GM15510 (cell line): ENCODE measurements around the gene USF2.

Source experiments
- POLR2A ChIP-seq: IDR thresholded peaks from 3 replicates; pipeline ENCODE4 v1.6.1; 2011; ENCODE audit warnings: borderline replicate concordance; ENCODE audit not compliant: insufficient read length; ENCODE audit errors: extremely low read depth

The USF2 gene

DNA sequence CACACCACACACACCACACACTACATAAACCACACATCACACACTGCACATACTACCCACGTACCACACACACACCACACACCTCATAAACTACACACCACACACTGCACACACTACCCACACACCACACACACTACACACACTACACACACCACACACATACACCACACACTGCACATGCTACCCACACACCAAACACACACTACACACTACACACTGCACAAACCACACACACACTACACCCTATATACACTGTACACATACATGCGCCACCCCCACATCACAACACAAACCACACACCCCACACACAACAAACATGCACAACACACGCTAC lies 28.7 kb downstream of the USF2 start:
- TF ChIP-seq POLR2A: no peak

DNA sequence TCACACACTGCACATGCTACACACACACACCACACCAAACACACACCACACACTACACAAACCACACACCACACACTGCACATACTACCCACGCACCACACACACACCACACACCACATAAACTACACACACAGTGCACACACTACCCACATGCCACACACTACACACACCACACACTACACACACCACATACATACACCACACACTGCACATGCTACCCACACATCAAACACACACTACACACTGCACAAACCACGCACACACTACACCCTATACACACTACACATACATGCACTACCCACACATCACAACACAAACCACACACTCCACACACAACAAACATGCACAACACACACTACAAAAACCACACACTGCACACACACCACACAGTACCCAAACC lies 29.2 kb downstream of the USF2 start:
- TF ChIP-seq POLR2A: no peak

DNA sequence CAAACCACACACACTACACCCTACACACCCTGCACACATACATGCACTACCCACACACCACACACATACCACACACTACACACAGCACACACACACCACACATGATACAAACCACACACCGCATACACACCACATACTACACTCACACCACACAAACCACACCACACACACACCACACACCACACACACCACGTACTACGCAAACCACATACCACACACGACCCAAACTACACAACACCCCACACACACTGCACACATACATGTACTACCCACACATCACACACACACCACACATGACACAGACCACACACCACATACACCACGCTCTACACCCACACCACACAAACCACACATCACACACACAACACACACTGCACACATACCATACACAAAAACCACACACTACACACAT lies 29.8 kb downstream of the USF2 start:
- no peak for TF ChIP-seq POLR2A

DNA sequence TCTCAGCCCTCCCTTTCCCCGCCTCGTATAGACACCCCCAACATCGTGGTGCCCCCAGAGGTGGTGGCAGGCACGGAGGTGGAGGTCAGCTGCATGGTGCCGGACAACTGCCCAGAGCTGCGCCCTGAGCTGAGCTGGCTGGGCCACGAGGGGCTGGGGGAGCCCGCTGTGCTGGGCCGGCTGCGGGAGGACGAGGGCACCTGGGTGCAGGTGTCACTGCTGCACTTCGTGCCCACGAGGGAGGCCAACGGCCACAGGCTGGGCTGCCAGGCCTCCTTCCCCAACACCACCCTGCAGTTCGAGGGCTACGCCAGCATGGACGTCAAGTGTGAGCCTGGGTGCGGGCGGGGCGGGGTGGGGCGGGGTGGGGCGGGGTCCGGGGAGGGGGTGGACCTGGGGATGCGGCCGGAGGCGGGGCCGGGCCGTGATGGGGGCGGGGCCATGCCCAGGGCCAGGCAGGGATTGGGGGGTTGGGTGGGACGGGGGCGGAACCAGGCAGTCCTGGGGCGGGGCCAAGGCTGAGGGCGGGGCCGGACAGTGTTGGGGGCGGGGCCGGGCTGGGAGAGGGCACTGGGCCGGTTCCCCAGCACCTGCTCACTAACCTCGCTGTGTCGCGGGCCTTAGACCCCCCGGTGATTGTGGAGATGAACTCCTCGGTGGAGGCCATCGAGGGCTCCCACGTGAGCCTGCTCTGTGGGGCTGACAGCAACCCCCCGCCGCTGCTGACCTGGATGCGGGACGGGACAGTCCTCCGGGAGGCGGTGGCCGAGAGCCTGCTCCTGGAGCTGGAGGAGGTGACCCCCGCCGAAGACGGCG lies 31.0 kb downstream of the USF2 start:
- TF ChIP-seq POLR2A: no peak

DNA sequence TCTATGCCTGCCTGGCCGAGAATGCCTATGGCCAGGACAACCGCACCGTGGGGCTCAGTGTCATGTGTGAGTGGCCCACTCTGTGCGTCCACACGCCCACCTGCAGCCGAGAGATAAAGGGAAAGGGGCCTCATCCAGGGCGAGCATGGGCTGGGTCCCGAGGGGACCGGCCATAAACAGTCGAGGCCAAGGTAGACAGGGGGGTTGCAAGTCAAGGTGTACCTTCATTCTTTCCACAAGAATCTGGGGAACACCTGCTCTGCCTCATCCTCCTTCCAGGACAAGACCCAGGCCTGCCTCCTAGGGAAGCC lies 31.5 kb downstream of the USF2 start:
- no peak for TF ChIP-seq POLR2A

DNA sequence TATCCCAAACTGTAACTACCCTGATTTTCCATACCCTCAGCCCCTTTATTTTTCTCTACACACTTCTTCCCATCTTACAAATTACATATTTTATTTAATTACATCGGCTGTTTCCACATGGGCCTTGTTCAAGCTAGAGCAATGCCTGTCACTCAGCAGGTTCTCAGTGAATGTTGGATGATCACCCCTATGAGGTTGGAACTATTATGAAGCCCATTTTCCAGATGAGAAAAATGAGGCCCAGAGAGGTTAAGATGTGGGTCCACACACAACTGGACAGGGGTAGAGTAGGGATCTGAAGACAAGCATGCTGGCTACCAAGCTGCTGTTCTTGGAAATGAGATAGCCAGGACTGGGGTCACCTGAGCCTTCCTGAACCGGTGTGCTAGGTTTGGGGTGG lies 33.2 kb downstream of the USF2 start:
- TF ChIP-seq POLR2A: no peak

DNA sequence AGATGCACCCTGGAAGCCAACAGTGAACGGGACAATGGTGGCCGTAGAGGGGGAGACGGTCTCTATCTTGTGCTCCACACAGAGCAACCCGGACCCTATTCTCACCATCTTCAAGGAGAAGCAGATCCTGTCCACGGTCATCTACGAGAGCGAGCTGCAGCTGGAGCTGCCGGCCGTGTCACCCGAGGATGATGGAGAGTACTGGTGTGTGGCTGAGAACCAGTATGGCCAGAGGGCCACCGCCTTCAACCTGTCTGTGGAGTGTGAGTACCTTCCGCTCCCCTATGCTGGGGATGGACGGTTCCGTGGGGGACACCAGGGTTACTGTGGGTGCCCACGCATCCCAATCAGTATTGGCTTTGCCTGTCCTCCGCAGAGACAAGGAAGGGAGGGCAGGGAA lies 33.7 kb downstream of the USF2 start:
- no peak for TF ChIP-seq POLR2A

DNA sequence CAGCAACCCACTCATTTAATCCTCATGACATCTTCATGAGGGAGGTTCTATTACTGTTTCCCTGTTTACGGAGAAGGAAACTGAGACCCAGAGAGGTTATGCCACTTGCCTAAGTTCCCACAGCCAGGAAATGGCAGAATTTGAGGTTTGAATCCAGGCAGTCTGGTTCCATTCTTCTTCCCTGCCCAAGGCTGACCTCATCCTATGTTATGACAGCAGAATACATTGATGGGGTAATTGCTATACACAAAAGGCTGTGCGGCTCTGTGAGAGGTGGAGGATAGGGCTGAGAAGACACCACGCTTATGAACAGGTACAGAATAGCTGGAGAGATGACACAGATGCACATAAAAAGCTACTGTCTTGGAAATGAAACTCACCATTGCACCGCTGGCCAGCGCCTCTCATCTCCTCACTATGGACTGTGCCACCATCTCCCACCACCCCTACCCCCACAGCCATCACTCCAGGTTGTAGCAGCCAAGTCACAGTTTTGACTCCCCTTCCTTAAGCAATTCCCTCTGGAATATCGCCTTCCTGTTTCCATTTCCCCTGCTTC lies 34.7 kb downstream of the USF2 start:
- no peak for TF ChIP-seq POLR2A

DNA sequence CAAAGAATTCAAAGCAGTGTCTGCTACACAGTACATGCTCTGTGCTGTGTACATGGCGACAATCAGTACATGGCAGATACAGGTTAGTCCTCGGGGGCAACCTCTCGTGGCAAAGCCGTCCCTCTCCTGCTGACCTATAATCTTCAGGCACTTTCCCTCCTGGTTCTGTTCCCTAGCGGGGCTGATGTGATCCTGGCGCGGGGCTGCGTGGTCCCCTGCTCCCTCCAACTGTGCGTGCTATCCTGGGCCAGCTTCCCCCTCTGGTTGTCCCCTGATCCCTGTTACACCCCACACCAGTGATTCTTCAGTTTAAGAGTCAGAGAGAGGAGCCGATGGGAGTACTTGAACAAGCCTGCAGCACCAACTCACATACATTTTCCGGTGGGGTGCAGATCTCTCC lies 35.3 kb downstream of the USF2 start:
- TF ChIP-seq POLR2A: no peak

DNA sequence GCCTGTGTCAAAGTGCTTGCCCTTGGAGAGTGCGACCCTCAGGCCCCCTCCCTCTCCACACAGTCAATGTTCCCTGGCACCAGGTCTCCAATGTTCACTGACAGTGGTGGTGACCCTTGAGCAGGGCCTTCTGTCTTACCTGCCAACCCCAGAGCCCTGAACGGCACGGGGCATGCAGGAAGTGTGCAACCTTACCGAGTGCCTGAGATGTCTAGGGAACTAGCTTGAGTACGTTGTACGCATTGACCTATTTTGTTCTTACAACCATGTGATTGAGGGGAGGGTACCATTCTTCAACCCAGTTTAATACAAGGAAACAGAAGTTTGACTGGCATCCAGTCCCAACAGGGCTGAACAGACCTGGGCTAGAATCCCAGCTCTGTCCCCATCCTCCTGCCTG lies 36.4 kb downstream of the USF2 start:
- TF ChIP-seq POLR2A: no peak

DNA sequence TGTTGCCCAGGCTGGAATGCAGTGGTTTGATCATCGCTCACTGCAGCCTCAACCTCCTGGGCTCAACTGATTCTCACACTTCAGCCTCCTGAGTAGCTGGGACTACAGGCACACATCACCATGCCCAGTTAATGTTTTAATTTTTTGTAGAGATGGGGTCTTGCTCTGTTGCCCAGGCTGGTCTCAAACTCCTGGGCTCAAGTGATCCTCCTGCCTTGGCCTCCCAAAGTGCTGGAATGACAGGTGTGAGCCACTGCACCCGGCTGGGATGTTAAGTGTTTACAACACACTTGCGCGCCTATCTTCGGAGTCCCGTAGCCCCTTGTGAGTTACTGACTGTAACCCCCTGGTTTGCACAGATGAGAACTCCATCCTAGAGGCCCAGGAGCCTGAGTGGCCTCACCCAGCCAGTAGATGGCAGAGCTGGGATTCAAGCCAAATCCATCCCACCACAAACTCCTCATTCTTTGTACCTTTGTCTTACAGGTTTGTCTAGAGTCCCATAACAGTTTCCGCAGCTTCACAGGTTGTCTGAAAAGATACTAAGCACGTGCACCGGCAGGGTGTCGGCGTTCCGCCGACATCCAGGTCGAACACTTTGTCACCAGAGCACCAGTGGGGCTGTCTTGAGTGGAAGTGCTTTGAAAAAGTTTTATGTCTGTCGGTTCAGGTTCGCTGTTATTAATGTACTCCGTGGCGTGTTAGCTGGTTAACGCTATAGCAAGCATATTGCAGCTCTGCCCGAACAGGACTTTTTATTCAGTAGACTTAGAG lies 37.9 kb downstream of the USF2 start:
- TF ChIP-seq POLR2A: no peak

DNA sequence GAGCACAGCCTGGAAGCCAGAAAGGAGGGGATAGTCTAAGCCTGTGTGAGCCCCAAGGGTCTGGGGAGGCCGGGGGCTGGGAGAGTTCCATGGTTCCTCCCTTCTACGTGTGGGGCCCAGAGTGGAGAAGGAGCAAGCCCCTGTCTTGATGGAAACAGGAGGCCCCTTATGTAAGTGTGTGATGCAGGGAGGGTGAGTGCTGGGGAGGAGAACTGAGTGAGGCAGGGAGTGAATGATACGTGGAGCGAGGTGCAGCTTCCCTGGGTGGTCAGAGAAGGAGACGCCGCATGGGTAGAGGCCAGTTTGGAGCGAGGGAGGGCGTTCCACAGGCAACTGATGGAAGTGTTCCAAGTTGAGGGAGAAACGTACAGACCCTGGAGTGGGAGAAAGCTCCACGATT lies 39.2 kb downstream of the USF2 start:
- TF ChIP-seq POLR2A: no peak

DNA sequence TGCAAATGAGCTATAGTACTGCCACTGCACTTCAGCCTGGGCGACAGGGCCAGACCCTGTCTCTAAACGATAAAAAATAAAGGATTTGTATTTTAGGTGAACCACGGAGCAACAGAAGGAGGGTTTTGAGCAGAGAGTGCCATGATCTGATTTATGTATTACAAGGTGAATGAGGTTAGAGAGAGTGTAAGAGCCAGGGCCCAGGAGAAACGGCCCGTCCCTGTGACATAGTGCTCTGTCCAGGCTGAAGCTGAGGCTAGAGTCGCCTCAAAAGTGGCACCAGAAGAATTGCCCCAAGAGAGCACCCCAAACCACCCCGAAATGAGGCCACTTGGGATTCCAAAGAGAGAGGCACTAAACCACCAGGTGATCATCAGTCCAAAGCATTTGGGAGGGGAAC lies 40.1 kb downstream of the USF2 start:
- TF ChIP-seq POLR2A: no peak

DNA sequence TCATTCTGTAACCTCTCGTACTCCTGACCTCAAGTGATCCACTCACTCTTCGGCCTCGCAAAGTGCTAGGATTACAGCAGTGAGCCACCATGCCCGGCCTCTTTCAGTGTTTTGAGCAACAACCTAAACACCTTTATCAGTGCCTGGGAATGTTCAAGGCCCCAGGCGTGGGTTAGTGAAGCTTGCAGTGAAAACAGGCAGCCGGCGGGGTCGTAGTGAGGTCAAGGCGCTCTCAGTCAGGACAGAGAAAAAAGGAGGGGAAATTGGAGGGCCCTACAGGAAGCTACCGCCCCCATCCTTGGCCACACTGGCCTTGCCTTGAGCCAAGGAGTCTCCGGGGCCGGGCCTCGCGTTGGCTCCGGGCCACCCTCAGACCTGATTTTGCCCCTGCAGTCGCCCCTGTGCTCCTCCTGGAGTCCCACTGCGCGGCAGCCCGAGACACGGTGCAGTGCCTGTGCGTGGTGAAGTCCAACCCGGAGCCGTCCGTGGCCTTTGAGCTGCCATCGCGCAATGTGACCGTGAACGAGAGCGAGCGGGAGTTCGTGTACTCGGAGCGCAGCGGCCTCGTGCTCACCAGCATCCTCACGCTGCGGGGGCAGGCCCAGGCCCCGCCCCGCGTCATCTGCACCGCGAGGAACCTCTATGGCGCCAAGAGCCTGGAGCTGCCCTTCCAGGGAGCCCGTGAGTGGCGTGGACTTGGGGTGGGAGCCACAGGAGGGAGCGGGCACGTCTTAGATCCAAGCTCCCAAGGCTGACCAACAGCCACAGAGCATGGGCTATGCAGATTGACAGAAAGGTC lies 40.9 kb downstream of the USF2 start:
- TF ChIP-seq POLR2A: no peak

DNA sequence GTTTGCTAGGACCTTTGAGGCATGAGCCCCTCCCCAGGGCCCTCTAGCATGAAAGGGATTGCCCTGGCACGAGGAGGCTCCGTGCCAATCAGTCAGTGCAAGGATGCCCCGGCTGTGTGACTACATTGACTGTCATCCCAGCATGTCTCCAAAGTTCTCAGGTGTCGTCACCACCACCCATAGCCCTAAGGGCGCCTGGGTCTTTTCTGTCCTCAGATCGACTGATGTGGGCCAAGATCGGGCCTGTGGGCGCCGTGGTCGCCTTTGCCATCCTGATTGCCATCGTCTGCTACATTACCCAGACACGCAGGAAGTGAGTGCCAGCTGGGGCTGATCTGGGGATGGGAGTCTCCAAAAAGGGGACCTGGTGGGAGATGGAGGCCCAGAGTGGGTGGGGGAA lies 41.6 kb downstream of the USF2 start:
- no peak for TF ChIP-seq POLR2A
